Measurements from ENCODE around the gene COL5A1.

COL5A1 gene

DNA sequence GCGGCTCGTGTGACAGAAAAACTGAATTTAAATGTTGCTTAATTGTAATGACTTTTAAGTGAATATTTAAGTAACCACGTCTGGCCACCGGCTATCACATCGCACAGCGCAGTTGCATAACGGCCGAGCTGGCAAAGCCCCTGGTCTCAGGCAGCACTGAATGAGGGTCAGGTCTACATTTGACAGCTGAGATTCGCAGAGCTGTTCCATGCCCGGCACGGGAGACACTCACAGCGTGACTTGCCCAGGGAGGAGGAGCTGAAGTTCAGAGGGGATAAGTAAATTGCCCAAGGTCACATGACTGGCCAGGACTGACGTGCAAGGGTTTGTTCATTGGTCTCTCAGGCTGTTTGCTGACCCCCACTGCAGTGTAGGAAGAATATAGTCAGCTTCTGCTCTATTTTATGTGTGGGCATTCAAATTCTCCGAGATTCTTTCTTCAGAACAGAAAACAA is 17.4 kb upstream of the COL5A1 start:
- TF ChIP-seq, protein P1, sequence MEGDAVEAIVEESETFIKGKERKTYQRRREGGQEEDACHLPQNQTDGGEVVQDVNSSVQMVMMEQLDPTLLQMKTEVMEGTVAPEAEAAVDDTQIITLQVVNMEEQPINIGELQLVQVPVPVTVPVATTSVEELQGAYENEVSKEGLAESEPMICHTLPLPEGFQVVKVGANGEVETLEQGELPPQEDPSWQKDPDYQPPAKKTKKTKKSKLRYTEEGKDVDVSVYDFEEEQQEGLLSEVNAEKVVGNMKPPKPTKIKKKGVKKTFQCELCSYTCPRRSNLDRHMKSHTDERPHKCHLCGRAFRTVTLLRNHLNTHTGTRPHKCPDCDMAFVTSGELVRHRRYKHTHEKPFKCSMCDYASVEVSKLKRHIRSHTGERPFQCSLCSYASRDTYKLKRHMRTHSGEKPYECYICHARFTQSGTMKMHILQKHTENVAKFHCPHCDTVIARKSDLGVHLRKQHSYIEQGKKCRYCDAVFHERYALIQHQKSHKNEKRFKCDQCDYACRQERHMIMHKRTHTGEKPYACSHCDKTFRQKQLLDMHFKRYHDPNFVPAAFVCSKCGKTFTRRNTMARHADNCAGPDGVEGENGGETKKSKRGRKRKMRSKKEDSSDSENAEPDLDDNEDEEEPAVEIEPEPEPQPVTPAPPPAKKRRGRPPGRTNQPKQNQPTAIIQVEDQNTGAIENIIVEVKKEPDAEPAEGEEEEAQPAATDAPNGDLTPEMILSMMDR (conservative IDR thresholded peaks at IDR 0.05) = no peak
- no peak for TF ChIP-seq ZFX (IDR thresholded peaks at IDR 0.05)
- no peak overlapping the region for H3K27ac ChIP-seq

DNA sequence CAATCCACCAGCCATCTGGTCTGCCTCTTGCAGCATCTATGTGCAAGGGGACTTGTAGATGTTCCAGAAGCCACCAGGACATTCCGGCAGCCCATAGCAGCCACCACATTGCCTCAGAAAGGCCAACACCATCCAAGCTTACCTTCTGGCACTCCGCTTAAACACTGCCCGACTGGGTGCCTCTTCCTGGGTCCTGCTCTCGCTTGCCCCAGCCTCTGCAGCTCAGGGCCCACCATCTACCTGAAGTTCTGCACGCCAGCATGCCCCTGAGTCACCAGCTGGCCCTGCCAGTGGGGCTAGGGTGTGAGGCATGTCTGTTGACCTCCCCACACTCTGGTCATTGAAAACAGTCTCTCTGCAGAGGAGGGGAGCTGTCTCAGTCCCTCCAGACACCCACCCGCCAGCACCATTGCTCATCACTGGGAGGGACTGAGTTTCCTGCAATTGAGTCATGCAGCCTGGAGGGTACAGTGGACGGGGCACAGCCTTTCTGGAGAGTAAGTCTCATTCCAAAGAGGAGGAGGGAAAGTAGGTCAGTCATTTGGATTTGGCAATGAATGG is 16.9 kb upstream of the COL5A1 start:
- H3K27ac ChIP-seq = no peak overlapping the region
- no peak for TF ChIP-seq ZFX (IDR thresholded peaks at IDR 0.05)
- TF ChIP-seq, protein P1 (conservative IDR thresholded peaks at IDR 0.05) = no peak

DNA sequence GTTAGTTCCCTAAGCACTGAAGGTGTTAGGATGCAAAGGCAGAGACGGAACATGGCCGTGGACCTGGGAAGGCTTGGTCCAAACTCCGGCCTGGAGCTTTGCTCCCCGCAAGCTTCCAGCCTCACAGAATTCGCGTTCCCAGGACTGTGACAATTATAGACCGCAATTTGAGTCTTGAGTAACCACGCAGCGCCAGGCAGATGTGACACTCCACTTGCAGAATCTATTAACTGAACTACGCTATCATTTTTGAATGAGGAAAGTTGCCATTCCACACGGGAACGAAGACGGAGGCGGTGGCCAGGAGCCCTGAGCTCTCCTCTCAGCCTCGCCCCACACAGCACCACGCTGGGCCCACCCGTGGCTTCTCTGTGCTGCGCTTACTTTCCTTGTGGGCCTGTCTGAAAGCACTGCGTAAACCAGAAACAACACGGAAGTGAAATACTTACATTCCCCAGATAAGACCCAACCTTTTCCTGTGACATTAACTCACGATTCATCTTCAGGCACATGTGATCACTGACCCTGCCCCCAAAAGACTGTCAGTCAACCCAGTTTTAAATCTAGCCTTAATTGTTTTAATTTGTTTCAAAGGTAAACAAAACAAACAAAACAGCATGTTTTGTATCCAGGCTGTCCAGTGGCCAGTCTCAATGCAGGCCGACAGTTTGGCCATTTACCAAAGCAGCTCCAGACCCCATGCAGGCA is 16.1 kb upstream of the COL5A1 start:
- H3K27ac ChIP-seq = no peak overlapping the region
- no peak for TF ChIP-seq ZFX (IDR thresholded peaks at IDR 0.05)
- TF ChIP-seq, protein P1 (conservative IDR thresholded peaks at IDR 0.05) = no peak

DNA sequence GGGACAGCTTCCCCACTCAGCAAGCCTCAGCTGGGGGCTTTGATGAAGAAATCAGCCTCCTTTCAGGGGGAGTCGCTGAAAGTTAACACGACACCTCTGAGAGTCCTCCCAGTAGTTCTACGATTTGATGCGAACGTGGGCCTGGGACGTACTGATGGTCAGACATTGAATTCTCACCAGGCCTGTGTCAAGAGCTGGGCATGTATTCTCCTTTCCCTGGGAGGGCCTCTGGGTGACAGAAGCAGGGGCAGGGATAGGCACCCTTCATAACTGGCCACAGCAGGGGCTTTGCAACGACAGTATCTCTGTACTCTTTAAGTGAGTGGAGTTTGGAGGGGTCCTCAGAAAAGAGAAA is 15.6 kb upstream of the COL5A1 start:
- TF ChIP-seq, protein P1 (conservative IDR thresholded peaks at IDR 0.05) = no peak
- TF ChIP-seq ZFX (IDR thresholded peaks at IDR 0.05) = no peak
- H3K27ac ChIP-seq = no peak overlapping the region

DNA sequence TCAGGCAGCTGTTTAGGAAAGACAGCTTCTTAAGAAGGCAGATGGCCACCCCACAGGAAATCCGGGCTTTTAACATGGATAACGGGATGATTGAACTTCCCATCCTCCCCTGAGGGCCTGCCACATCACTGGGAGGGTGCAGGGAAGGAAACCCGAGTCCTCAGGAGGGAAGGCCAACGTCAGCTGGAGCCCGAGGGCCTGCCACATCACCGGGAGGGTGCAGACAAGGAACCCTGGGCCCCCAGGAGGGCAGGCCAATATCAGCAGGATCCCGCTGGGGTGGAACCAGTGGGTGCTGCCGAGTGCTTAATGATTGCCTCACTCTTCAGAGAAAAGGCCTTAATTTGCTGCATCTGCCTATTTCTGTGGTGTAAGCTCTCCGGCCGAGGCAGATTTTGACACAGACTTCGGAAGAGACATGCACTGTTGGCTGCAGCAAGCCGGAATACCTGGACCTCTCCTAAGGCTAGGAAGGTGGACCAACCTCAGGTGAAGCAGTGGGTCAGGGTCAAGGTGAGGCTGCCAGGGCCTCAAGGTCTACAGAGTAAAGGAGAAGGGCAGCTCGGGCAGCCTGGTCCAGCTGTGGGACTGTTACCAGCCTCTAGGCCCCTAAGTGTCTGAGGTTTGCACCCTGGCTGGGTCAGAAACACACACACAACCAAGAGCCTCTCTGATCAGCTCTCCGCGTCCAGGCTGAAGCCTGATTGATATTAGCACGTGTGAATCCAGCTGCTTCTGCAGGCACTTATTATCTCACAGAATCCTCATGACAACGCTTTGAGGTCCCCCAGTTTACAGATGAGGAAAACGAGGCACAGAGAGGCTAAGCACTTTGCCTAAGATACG is 14.8 kb upstream of the COL5A1 start:
- TF ChIP-seq, protein P1 (conservative IDR thresholded peaks at IDR 0.05) = no peak
- TF ChIP-seq ZFX (IDR thresholded peaks at IDR 0.05) = no peak
- no peak overlapping the region for H3K27ac ChIP-seq

DNA sequence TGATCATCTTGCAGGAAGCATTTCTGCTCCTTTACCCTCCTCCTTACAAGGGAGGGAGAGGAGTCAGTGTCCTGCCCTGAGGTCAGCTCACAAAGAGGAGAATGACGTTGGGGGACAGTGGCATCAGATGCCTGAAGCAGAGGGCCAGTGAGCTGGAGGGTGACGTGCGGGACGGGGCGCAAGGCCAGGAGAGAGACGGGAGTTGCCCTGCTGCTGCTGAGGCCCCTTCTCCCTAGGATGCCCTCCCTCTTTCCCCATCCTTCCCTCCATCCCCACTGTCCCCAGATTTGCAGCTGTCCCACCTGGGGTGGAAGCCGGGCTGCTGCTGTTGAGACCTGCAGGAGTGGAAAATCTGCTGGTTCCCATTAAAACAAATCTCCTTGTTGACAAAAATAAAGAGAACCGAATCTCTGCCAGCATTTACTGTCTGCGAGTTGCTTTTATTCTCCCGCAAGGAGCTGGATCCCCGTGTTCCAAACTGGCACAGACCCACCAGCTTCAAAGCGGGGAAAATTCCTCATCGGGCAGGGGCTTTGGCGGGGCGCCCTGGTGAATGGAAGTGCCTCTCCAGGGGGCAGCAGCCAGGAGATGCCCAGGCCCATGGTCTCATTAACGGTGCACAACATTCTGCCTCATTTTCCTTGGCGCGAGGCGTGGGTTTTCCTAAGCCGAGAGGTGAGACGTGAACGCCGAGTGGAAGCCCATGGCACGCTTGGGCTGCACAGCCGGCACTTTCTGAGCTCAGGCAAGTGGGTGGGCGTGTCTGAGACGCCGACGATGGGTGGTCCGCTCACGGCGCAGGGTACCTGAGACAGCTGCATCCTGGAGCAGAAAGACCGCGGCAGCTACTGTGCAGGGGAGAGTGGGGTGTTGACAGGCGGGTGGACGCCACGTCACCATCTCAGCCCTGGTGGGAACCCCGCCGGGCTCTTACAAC is 13.9 kb upstream of the COL5A1 start:
- TF ChIP-seq, protein P1 (conservative IDR thresholded peaks at IDR 0.05) = no peak
- TF ChIP-seq ZFX (IDR thresholded peaks at IDR 0.05) = no peak
- H3K27ac ChIP-seq = no peak overlapping the region

Measured in C4-2B (cell line).